SK-N-SH treated with all-trans-retinoic acid at 6 μM for 48 hours (cell line): ENCODE data around the gene DCBLD2.

Experiments
- ATAC-seq: fragments of 200-7000 bp; cut with Tn5 transposase; 3 replicates; pipeline ENCODE4 v1.9.1; 2020; ENCODE audit warnings: mild to moderate bottlenecking, moderate library complexity
- ARNTL ChIP-seq: fragments of 450-650 bp; formaldehyde crosslinking; IDR thresholded peaks from 2 replicates; pipeline ENCODE4 v1.5.0; 2020; ENCODE audit warnings: low read depth, mild to moderate bottlenecking, moderate library complexity, borderline replicate concordance
- BACH2 ChIP-seq: fragments of 250-450 bp; sonication (Bioruptor Pico); IDR thresholded peaks from 2 replicates; pipeline ENCODE4 v1.9.0; 2021; ENCODE audit warnings: mild to moderate bottlenecking, borderline replicate concordance
- CSDC2 ChIP-seq: fragments of 250-450 bp; sonication (Bioruptor Pico); IDR thresholded peaks from 2 replicates; pipeline ENCODE4 v1.5.0; 2020; ENCODE audit warnings: mild to moderate bottlenecking, moderate library complexity
- ESRRG ChIP-seq: fragments of 250-450 bp; sonication (Bioruptor Pico); IDR thresholded peaks from 2 replicates; pipeline ENCODE4 v1.6.1; 2021; ENCODE audit warnings: mild to moderate bottlenecking
- GLIS3 ChIP-seq: fragments of 250-450 bp; sonication (Bioruptor Pico); IDR thresholded peaks from 2 replicates; pipeline ENCODE4 v1.5.0; 2020; ENCODE audit warnings: mild to moderate bottlenecking, moderate library complexity
- OSR1 ChIP-seq: fragments of 250-450 bp; sonication (Bioruptor Pico); IDR thresholded peaks from 2 replicates; pipeline ENCODE4 v1.8.0; 2022; ENCODE audit warnings: moderate library complexity, mild to moderate bottlenecking, inconsistent platforms
- PPARA ChIP-seq: fragments of 250-450 bp; sonication (Bioruptor Pico); IDR thresholded peaks from 2 replicates; pipeline ENCODE4 v1.5.0; 2020; ENCODE audit warnings: mild to moderate bottlenecking, borderline replicate concordance
- RARB ChIP-seq: fragments of 250-450 bp; sonication (Bioruptor Pico); IDR thresholded peaks from 2 replicates; pipeline ENCODE4 v1.8.0; 2021; ENCODE audit warnings: mild to moderate bottlenecking, moderate library complexity
- SNAI2 ChIP-seq: fragments of 250-450 bp; sonication (Bioruptor Pico); IDR thresholded peaks from 2 replicates; pipeline ENCODE4 v1.5.0; 2020; ENCODE audit warnings: mild to moderate bottlenecking, moderate library complexity
- TCF4 ChIP-seq: fragments of 250-450 bp; sonication (Bioruptor Pico); IDR thresholded peaks from 2 replicates; pipeline ENCODE4 v1.8.0; 2021; ENCODE audit warnings: mild to moderate bottlenecking, moderate library complexity, borderline replicate concordance
- TOX ChIP-seq: fragments of 250-450 bp; sonication (Bioruptor Pico); IDR thresholded peaks from 2 replicates; pipeline ENCODE4 v1.8.0; 2021; ENCODE audit warnings: mild to moderate bottlenecking, moderate library complexity, borderline replicate concordance
- ZC3H10 ChIP-seq: fragments of 250-450 bp; sonication (Bioruptor Pico); IDR thresholded peaks from 2 replicates; pipeline ENCODE4 v1.5.1; 2021; ENCODE audit warnings: mild to moderate bottlenecking, moderate library complexity
- ZFP3 ChIP-seq: fragments of 250-450 bp; sonication (Bioruptor Pico); IDR thresholded peaks from 2 replicates; pipeline ENCODE4 v1.5.0; 2020; ENCODE audit warnings: mild to moderate bottlenecking, moderate library complexity
- ZFP30 ChIP-seq: fragments of 450-650 bp; formaldehyde crosslinking; IDR thresholded peaks from 2 replicates; pipeline ENCODE4 v1.5.0; 2022; ENCODE audit warnings: mild to moderate bottlenecking, moderate library complexity
- ZNF565 ChIP-seq: fragments of 450-650 bp; formaldehyde crosslinking; conservative IDR thresholded peaks from 2 replicates; pipeline ENCODE4 v1.5.0; 2020; ENCODE audit warnings: low read depth, mild to moderate bottlenecking, moderate library complexity
- ZNF70 ChIP-seq: fragments of 450-650 bp; formaldehyde crosslinking; IDR thresholded peaks from 2 replicates; pipeline ENCODE4 v1.5.0; 2020; ENCODE audit warnings: mild to moderate bottlenecking, moderate library complexity
- ZNF8 ChIP-seq: fragments of 450-650 bp; formaldehyde crosslinking; IDR thresholded peaks from 2 replicates; pipeline ENCODE4 v1.5.0; 2020; ENCODE audit warnings: mild to moderate bottlenecking, moderate library complexity
- TF ChIP-seq, protein P1 (sequence below): fragments of 250-450 bp; sonication (Bioruptor Pico); IDR thresholded peaks from 2 replicates; pipeline ENCODE4 v1.8.0; 2020; ENCODE audit warnings: mild to moderate bottlenecking, moderate library complexity, borderline replicate concordance
- TF ChIP-seq, protein P2 (sequence below): fragments of 250-450 bp; sonication (Bioruptor Pico); IDR thresholded peaks from 2 replicates; pipeline ENCODE4 v1.8.0; 2021; ENCODE audit warnings: low read depth, mild to moderate bottlenecking, moderate library complexity, borderline replicate concordance
- TF ChIP-seq, protein P3 (sequence below): fragments of 250-450 bp; sonication (Bioruptor Pico); IDR thresholded peaks from 2 replicates; pipeline ENCODE4 v1.5.1; 2021; ENCODE audit warnings: mild to moderate bottlenecking, moderate library complexity
- TF ChIP-seq, protein P4 (sequence below): fragments of 250-450 bp; sonication (Bioruptor Pico); IDR thresholded peaks from 2 replicates; pipeline ENCODE4 v1.5.0; 2020; ENCODE audit warnings: mild to moderate bottlenecking, moderate library complexity

Gene DCBLD2

DNA sequence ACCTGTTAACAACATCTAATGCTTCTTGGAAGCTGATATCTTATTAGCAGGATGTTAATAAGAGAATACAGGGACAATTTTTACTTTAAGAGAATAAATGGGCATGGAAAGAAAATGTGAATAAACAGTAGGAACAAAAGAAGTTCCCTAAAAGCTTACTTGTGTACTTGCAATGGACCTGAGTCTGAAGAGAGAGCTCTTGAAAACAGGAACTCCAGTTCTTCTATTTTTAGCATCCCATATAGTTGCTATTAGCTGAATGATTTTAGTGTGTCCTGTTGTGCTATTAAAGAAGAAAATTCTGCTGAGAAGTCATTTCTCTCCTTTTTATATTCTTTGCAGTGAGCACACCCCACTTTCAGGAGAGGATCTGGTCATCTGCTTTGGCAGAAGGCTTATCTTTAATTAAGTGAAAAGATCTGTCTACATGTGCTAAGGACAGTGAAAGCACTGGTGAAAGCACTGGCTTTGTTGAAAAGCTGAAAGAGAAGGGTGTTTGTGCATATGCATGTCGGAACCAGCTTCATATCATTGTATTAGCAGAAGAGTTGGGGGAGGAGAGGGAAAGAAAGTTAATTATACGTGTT is 139.8 kb downstream of the DCBLD2 start:
- TF ChIP-seq SNAI2 (CRISPR knock-in tag) (no peak), GLIS3 (CRISPR knock-in tag) (no peak), TCF4 (CRISPR knock-in tag) (0 out of 2 replicates have a peak, but pooled peaks have one; percentile 35)
- no peak for ATAC-seq

DNA sequence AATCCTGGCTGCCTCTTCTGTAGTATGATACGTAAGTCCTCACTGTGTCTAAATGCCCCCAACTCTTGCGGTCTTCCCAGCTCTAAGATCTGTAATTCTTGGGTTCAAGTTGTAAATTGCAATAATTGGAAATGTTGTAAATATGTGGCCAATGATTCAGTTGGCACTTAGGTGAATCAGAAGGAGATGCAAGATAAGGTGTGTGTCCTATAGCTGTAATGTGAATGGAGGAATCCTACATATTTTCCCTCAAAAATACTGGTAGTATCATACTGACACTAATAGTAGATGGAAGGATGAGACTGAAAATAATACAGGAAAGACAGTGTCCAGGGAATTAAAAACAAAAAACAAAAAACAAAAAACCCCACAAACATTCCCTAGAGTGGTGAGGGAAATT is 141.9 kb downstream of the DCBLD2 start:
- TF ChIP-seq RARB (no peak), CSDC2 (CRISPR knock-in tag) (no peak), ESRRG (CRISPR knock-in tag) (no peak), BACH2 (no peak), ZC3H10 (CRISPR knock-in tag) (no peak), ZNF8 (CRISPR knock-in tag) (no peak), TCF4 (CRISPR knock-in tag) (no peak), PPARA (no peak), ZFP30 (CRISPR knock-in tag) (no peak), ARNTL (no peak), ZNF70 (CRISPR knock-in tag) (no peak), SNAI2 (CRISPR knock-in tag) (no peak), GLIS3 (CRISPR knock-in tag) (no peak)
- TF ChIP-seq, protein P1, sequence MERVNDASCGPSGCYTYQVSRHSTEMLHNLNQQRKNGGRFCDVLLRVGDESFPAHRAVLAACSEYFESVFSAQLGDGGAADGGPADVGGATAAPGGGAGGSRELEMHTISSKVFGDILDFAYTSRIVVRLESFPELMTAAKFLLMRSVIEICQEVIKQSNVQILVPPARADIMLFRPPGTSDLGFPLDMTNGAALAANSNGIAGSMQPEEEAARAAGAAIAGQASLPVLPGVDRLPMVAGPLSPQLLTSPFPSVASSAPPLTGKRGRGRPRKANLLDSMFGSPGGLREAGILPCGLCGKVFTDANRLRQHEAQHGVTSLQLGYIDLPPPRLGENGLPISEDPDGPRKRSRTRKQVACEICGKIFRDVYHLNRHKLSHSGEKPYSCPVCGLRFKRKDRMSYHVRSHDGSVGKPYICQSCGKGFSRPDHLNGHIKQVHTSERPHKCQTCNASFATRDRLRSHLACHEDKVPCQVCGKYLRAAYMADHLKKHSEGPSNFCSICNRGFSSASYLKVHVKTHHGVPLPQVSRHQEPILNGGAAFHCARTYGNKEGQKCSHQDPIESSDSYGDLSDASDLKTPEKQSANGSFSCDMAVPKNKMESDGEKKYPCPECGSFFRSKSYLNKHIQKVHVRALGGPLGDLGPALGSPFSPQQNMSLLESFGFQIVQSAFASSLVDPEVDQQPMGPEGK, result no peak
- TF ChIP-seq, protein P2, sequence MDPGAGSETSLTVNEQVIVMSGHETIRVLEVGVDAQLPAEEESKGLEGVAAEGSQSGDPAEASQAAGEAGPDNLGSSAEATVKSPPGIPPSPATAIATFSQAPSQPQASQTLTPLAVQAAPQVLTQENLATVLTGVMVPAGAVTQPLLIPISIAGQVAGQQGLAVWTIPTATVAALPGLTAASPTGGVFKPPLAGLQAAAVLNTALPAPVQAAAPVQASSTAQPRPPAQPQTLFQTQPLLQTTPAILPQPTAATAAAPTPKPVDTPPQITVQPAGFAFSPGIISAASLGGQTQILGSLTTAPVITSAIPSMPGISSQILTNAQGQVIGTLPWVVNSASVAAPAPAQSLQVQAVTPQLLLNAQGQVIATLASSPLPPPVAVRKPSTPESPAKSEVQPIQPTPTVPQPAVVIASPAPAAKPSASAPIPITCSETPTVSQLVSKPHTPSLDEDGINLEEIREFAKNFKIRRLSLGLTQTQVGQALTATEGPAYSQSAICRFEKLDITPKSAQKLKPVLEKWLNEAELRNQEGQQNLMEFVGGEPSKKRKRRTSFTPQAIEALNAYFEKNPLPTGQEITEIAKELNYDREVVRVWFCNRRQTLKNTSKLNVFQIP (CRISPR knock-in tag), result no peak
- TF ChIP-seq, protein P3, sequence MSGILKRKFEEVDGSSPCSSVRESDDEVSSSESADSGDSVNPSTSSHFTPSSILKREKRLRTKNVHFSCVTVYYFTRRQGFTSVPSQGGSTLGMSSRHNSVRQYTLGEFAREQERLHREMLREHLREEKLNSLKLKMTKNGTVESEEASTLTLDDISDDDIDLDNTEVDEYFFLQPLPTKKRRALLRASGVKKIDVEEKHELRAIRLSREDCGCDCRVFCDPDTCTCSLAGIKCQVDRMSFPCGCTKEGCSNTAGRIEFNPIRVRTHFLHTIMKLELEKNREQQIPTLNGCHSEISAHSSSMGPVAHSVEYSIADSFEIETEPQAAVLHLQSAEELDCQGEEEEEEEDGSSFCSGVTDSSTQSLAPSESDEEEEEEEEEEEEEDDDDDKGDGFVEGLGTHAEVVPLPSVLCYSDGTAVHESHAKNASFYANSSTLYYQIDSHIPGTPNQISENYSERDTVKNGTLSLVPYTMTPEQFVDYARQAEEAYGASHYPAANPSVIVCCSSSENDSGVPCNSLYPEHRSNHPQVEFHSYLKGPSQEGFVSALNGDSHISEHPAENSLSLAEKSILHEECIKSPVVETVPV (CRISPR knock-in tag), result no peak
- TF ChIP-seq, protein P4, sequence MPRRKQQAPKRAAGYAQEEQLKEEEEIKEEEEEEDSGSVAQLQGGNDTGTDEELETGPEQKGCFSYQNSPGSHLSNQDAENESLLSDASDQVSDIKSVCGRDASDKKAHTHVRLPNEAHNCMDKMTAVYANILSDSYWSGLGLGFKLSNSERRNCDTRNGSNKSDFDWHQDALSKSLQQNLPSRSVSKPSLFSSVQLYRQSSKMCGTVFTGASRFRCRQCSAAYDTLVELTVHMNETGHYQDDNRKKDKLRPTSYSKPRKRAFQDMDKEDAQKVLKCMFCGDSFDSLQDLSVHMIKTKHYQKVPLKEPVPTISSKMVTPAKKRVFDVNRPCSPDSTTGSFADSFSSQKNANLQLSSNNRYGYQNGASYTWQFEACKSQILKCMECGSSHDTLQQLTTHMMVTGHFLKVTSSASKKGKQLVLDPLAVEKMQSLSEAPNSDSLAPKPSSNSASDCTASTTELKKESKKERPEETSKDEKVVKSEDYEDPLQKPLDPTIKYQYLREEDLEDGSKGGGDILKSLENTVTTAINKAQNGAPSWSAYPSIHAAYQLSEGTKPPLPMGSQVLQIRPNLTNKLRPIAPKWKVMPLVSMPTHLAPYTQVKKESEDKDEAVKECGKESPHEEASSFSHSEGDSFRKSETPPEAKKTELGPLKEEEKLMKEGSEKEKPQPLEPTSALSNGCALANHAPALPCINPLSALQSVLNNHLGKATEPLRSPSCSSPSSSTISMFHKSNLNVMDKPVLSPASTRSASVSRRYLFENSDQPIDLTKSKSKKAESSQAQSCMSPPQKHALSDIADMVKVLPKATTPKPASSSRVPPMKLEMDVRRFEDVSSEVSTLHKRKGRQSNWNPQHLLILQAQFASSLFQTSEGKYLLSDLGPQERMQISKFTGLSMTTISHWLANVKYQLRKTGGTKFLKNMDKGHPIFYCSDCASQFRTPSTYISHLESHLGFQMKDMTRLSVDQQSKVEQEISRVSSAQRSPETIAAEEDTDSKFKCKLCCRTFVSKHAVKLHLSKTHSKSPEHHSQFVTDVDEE (CRISPR knock-in tag), result no peak
- no peak for ATAC-seq

DNA sequence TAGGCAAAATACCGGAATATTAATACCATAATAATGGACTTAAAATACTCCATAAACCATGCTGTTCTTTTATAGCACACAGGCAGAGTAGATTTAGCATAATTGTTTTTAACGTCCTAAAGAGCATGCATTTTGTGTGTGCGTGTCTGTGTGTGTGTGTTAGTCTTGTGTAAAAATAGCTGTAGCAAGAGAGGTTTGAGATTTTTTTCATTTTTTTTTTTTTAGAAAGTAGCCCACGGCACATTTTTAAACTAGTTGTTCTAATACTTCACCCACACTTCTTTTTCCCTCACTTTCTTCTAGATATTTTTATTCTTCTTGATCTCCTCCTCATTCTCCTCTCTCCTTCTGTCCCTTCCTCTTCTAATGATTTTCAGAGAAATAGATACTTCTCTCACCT is 145.9 kb downstream of the DCBLD2 start:
- no peak for TF ChIP-seq ARNTL
- no peak for TF ChIP-seq GLIS3 (CRISPR knock-in tag)
- no peak for TF ChIP-seq BACH2
- no peak for TF ChIP-seq ZFP3 (CRISPR knock-in tag)
- TF ChIP-seq OSR1 (CRISPR knock-in tag), result no peak
- no peak for TF ChIP-seq SNAI2 (CRISPR knock-in tag)
- TF ChIP-seq TCF4 (CRISPR knock-in tag), result no peak
- TF ChIP-seq, protein P3 (CRISPR knock-in tag), result no peak
- TF ChIP-seq ZNF565, result no peak
- no peak for TF ChIP-seq ZNF70 (CRISPR knock-in tag)
- no peak for TF ChIP-seq TOX
- TF ChIP-seq, protein P2 (CRISPR knock-in tag), result no peak
- no peak for ATAC-seq
